ENCODE results near the gene MCC.

MCC gene

GRCh38 chr5:113361701-113362100 lies 126.6 kb downstream of the MCC start:
- in situ Hi-C loops (cut with MboI; ENCODE audit: low pct_unique_long_range_greater_than_20kb, low sequenced_read_pairs, unreplicated experiment), result no loop called here
- no peak for DNase-seq (ENCODE audit: low spot score)

GRCh38 chr5:113359419-113359818 lies 128.8 kb downstream of the MCC start:
- in situ Hi-C loops (cut with MboI; ENCODE audit: low pct_unique_long_range_greater_than_20kb, low sequenced_read_pairs, unreplicated experiment), result no loop called here
- TF ChIP-seq, protein P1, sequence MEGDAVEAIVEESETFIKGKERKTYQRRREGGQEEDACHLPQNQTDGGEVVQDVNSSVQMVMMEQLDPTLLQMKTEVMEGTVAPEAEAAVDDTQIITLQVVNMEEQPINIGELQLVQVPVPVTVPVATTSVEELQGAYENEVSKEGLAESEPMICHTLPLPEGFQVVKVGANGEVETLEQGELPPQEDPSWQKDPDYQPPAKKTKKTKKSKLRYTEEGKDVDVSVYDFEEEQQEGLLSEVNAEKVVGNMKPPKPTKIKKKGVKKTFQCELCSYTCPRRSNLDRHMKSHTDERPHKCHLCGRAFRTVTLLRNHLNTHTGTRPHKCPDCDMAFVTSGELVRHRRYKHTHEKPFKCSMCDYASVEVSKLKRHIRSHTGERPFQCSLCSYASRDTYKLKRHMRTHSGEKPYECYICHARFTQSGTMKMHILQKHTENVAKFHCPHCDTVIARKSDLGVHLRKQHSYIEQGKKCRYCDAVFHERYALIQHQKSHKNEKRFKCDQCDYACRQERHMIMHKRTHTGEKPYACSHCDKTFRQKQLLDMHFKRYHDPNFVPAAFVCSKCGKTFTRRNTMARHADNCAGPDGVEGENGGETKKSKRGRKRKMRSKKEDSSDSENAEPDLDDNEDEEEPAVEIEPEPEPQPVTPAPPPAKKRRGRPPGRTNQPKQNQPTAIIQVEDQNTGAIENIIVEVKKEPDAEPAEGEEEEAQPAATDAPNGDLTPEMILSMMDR (IDR thresholded peaks at IDR 0.05; ENCODE audit: extremely low read depth, insufficient read depth, missing control alignments), result no peak
- no peak for DNase-seq (ENCODE audit: low spot score)

More at GRCh38 chr5:113361701-113362100, 126.6 kb downstream of the MCC start:
- TF ChIP-seq, protein P1 (IDR thresholded peaks at IDR 0.05; ENCODE audit: extremely low read depth, insufficient read depth, missing control alignments), result no peak

DNA sequence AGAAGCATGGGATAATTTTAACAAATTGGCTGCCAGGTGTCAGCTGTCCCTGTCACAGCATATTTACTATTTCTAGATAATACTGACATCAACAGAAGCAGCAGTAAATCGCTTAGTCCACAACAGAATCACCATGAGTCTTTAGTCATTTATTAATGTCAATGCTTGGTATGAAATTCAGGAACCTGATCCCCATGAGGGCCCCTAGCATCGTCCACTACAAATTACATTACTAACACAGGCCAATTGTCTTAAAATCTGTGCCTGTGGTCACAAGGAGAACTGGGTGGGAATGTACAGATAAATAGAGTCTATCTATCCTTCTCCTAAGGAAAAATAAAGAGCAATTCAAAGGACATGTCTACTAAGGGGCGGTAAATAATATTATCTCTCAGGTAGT lies 129.6 kb downstream of the MCC start:
- in situ Hi-C loops (cut with MboI; ENCODE audit: low pct_unique_long_range_greater_than_20kb, low sequenced_read_pairs, unreplicated experiment), result no loop called here
- TF ChIP-seq, protein P1 (IDR thresholded peaks at IDR 0.05; ENCODE audit: extremely low read depth, insufficient read depth, missing control alignments), result no peak
- no peak for DNase-seq (ENCODE audit: low spot score)

DNA sequence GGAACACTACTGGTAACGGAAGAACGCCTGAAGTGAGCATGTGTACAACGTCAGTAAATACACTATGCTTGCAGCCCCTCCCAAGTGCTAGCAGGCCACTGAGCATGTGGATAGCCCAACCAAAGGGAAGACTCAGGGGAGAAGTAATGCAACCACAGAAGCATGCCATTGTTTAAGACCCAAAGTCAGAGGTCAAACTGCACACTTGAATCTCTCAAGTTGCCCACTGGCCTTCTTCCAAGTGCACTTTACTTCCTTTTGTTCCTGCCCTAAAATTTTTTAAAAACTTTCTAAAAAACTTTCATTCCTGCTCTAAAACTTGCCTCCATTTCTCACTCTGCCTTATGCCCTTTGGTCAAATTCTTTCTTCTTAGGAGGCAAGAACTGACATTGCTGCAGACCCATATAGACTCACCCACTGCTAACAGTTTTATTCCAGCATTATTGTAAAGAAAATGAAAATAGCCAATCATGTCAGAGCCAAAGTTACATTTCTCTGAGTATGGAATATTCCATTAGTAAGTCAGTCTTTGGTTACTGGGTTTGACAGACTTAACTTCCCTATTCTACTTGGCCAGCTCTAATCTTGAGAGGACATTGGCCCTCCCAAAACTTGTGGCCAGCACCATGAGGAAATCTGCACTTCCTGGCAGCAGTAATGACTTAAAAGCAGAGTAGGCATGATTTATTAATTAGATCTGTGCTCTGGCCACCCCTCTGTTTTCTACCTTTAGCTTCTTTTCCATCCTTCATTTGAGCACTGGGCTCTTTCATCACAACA lies 130.4 kb downstream of the MCC start:
- TF ChIP-seq, protein P1 (IDR thresholded peaks at IDR 0.05; ENCODE audit: extremely low read depth, insufficient read depth, missing control alignments), result no peak
- in situ Hi-C loops (cut with MboI; ENCODE audit: low pct_unique_long_range_greater_than_20kb, low sequenced_read_pairs, unreplicated experiment), result no loop called here
- no peak for DNase-seq (ENCODE audit: low spot score)

DNA sequence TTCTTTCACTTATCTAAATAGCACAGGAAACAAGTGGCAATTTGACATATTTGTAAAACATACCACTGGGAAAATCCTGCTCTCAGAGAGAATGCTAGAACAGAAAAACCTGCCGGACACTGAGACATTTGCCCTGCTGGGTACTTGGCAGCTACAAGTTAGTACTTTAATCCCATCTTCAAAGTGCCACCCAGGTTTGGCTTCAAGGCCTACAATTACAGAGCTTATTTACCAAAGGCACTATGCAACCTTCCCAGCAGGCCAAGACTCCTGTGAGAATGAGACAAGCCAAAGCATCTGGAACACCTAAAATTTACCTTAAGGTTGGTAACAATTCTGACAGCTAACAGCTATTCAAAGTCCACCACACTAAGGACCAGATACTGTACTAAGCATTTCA lies 131.8 kb downstream of the MCC start:
- DNase-seq (ENCODE audit: low spot score), result no peak
- TF ChIP-seq, protein P1 (IDR thresholded peaks at IDR 0.05; ENCODE audit: extremely low read depth, insufficient read depth, missing control alignments), result no peak
- in situ Hi-C loops (cut with MboI; ENCODE audit: low pct_unique_long_range_greater_than_20kb, low sequenced_read_pairs, unreplicated experiment), result no loop called here

DNA sequence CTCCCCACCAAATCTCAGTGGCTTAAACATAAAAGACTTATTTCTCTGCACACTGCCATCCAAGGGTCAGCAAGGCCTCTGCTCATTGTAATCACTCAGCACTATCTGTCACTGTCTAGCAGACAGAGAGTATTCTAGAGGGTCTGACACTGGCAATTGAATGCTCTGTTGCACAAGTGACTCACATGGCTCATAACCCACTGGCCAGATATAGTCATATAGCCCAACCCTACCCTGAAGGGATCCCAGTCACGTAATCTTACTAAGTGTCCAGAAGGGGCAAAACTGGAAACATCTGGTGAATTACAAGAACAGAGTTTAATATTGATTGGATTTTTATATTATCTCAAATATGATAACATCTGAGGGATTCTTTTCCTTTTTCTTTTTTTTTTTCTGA lies 134.2 kb downstream of the MCC start:
- DNase-seq (ENCODE audit: low spot score), result no peak
- in situ Hi-C loops (cut with MboI; ENCODE audit: low pct_unique_long_range_greater_than_20kb, low sequenced_read_pairs, unreplicated experiment), result no loop called here
- TF ChIP-seq, protein P1 (IDR thresholded peaks at IDR 0.05; ENCODE audit: extremely low read depth, insufficient read depth, missing control alignments), result no peak
